Liver (tissue), 9 donors: ENCODE measurements around the gene RPP25L. TPM values are rescaled to one million over a fixed set of nuclear protein-coding genes. Genes with fewer than 3 reads are reported as not detected.
A peak's percentile ranks its signal among the peaks of the same experiment; 100 is the strongest.

Experiments
- DNase-seq: peaks from one replicate; pipeline ENCODE4 v3.0.0-alpha.2; 2017; ENCODE audit warnings: low spot score
- H3K27ac ChIP-seq, 2 donors: one replicate each; pipeline ENCODE4 v1.7.0; 2013; ENCODE audit warnings: inconsistent platforms in 2 of 2, low read length in 2 of 2, control low read depth in 1 of 2, low read depth in 1 of 2, mild to moderate bottlenecking in 1 of 2
- H3K27me3 ChIP-seq, 4 donors: one replicate each; pipeline versions ENCODE4 v1.6.1 to v1.7.0; 2013; ENCODE audit warnings: low read length in 3 of 4, inconsistent platforms in 1 of 4, mild to moderate bottlenecking in 1 of 4, moderate library complexity in 1 of 4; ENCODE audit not compliant: control insufficient read depth in 4 of 4, insufficient read depth in 4 of 4
- H3K36me3 ChIP-seq, 4 donors: one replicate each; pipeline versions ENCODE4 v1.6.1 to v1.7.0; 2013; ENCODE audit warnings: low read length in 3 of 4, mild to moderate bottlenecking in 3 of 4, low read depth in 1 of 4, moderate library complexity in 1 of 4; ENCODE audit not compliant: control insufficient read depth in 4 of 4, insufficient read depth in 3 of 4
- H3K4me1 ChIP-seq, 4 donors: one replicate each; pipeline versions ENCODE4 v1.6.1 to v1.7.0; 2013; ENCODE audit warnings: low read length in 3 of 4, mild to moderate bottlenecking in 3 of 4, moderate library complexity in 1 of 4; ENCODE audit not compliant: control insufficient read depth in 4 of 4, insufficient read depth in 4 of 4
- H3K4me3 ChIP-seq, 3 donors: one replicate each; pipeline versions ENCODE4 v1.6.1 to v1.7.0; 2013; ENCODE audit warnings: low read length in 3 of 3, control low read depth in 1 of 3, low read depth in 1 of 3, mild to moderate bottlenecking in 1 of 3
- H3K9ac ChIP-seq, 2 donors: one replicate each; pipeline ENCODE4 v1.7.0; 2013; ENCODE audit warnings: low read length in 2 of 2, mild to moderate bottlenecking in 2 of 2, moderate library complexity in 2 of 2, control low read depth in 1 of 2, low read depth in 1 of 2
- H3K9me3 ChIP-seq, 4 donors: one replicate each; pipeline versions ENCODE4 v1.6.1 to v1.7.0; 2013; ENCODE audit warnings: low read length in 3 of 4; ENCODE audit not compliant: control insufficient read depth in 4 of 4
- ATF3 ChIP-seq: IDR thresholded peaks from 2 replicates; pipeline ENCODE4 v1.6.1; 2016; ENCODE audit warnings: antibody characterized with exemption
- EGR1 ChIP-seq, 2 donors: IDR thresholded peaks; 2 replicates each; pipeline ENCODE4 v1.6.1; 2016 to 2018; ENCODE audit warnings: antibody characterized with exemption in 2 of 2, low read depth in 2 of 2
- FOXA1 ChIP-seq: IDR thresholded peaks from 2 replicates; pipeline ENCODE4 v1.6.1; 2016; ENCODE audit warnings: antibody characterized with exemption
- FOXA2 ChIP-seq: IDR thresholded peaks from 2 replicates; pipeline ENCODE4 v1.6.1; 2016; ENCODE audit warnings: antibody characterized with exemption
- HNF4A ChIP-seq, 2 donors: conservative IDR thresholded peaks; 2 replicates each; pipeline ENCODE4 v1.6.1; 2016; ENCODE audit warnings: antibody characterized with exemption in 2 of 2, mild to moderate bottlenecking in 2 of 2
- HNF4G ChIP-seq: IDR thresholded peaks from 2 replicates; pipeline ENCODE4 v1.6.1; 2016; ENCODE audit warnings: antibody characterized with exemption
- JUND ChIP-seq, 2 donors: IDR thresholded peaks; 2 replicates each; pipeline ENCODE4 v1.6.1; 2016; ENCODE audit warnings: antibody characterized with exemption in 2 of 2
- RAD21 ChIP-seq, 2 donors: IDR thresholded peaks; 2 replicates each; pipeline ENCODE4 v1.6.1; 2016; ENCODE audit warnings: antibody characterized with exemption in 2 of 2, mild to moderate bottlenecking in 2 of 2
- RXRA ChIP-seq, 2 donors: IDR thresholded peaks; 2 replicates each; pipeline ENCODE4 v1.6.1; 2017 to 2018; ENCODE audit warnings: antibody characterized with exemption in 2 of 2, mild to moderate bottlenecking in 1 of 2
- SP1 ChIP-seq: IDR thresholded peaks from 2 replicates; pipeline ENCODE4 v1.6.1; 2018; ENCODE audit warnings: antibody characterized with exemption, mild to moderate bottlenecking
- TAF1 ChIP-seq: conservative IDR thresholded peaks from 2 replicates; pipeline ENCODE4 v1.6.1; 2016; ENCODE audit warnings: antibody characterized with exemption, mild to moderate bottlenecking
- YY1 ChIP-seq: IDR thresholded peaks from 2 replicates; pipeline ENCODE4 v1.6.1; 2016; ENCODE audit warnings: antibody characterized with exemption, mild to moderate bottlenecking
- WGBS: extraction: QIAGEN DNeasy Blood & Tissue Kit; methylation state at CpG from one replicate; pipeline ENCODE4 v1.1.7; 2013; 5-methylcytosine and 5-hydroxymethylcytosine counted together
- polyA plus RNA-seq, 2 donors: library from polyadenylated mRNA; stranded (reverse) in 1 of 2; unstranded in 1 of 2; fragments of 200-250 nt in 1 of 2; fragments of >200 nt in 1 of 2; fragmentation: Nextera tagmentation in 1 of 2; extraction: Ambion mirVana in 1 of 2; gene quantifications; one replicate each; pipeline versions ENCODE4 v1.2.1 to v1.2.3, GENCODE V29; 2013 to 2015
- total RNA-seq, 2 donors: library from RNA; depleted of rRNA; stranded (reverse); fragments of >200 nt; gene quantifications; one replicate each; pipeline ENCODE4 v1.2.3, GENCODE V29; 2014
- TF ChIP-seq, protein P1 (sequence below): IDR thresholded peaks from 2 replicates; pipeline ENCODE4 v1.6.1; 2016; ENCODE audit warnings: antibody characterized with exemption
- TF ChIP-seq, protein P2 (sequence below): fragments of 150-350 bp; IDR thresholded peaks from 2 replicates; pipeline ENCODE4 v1.5.1; 2017; ENCODE audit warnings: improper control_type of control experiment, low read depth, low read length; ENCODE audit not compliant: missing input control
- TF ChIP-seq, protein P3 (sequence below): IDR thresholded peaks from 2 replicates; pipeline ENCODE4 v1.6.1; 2016; ENCODE audit warnings: antibody characterized with exemption, mild to moderate bottlenecking
- TF ChIP-seq, protein P4 (sequence below): IDR thresholded peaks from 2 replicates; pipeline ENCODE4 v1.6.1; 2016; ENCODE audit warnings: antibody characterized with exemption
- donor health status: healthy.
- donor health status: healthy.
- donor health status: healthy.
- donor health status: healthy.
- donor health status: healthy.

The RPP25L gene
- total and polyA plus RNA-seq, 4 donors = 18.6 to 33.4 (median 24.2) TPM

GRCh38 chr9:34652602-34653000 lies 40.7 kb upstream of the RPP25L start:
- no peaks in the 10 kb centered on the region for H3K27me3 ChIP-seq
- DNase-seq = no peak
- no peak overlapping the region for H3K4me3 ChIP-seq
- no peak overlapping the region for H3K9ac ChIP-seq
- H3K27ac ChIP-seq = peak overlapping the region; percentile 58 to 80
- no peaks in the 10 kb centered on the region for H3K9me3 ChIP-seq
- H3K36me3 ChIP-seq = peaks cover 0 to 15% (median 10%) of the 10 kb centered on the region in 4 donors
- 38% methylated on average over 5 of the region's 5 CpGs for WGBS
- H3K4me1 ChIP-seq = peaks cover 14 to 65% (median 59%) of the 10 kb centered on the region in 4 donors
- no peak for TF ChIP-seq HNF4A (conservative IDR thresholded peaks at IDR 0.05)
- TF ChIP-seq, protein P1, sequence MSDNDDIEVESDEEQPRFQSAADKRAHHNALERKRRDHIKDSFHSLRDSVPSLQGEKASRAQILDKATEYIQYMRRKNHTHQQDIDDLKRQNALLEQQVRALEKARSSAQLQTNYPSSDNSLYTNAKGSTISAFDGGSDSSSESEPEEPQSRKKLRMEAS = no peak
- TF ChIP-seq, protein P2, sequence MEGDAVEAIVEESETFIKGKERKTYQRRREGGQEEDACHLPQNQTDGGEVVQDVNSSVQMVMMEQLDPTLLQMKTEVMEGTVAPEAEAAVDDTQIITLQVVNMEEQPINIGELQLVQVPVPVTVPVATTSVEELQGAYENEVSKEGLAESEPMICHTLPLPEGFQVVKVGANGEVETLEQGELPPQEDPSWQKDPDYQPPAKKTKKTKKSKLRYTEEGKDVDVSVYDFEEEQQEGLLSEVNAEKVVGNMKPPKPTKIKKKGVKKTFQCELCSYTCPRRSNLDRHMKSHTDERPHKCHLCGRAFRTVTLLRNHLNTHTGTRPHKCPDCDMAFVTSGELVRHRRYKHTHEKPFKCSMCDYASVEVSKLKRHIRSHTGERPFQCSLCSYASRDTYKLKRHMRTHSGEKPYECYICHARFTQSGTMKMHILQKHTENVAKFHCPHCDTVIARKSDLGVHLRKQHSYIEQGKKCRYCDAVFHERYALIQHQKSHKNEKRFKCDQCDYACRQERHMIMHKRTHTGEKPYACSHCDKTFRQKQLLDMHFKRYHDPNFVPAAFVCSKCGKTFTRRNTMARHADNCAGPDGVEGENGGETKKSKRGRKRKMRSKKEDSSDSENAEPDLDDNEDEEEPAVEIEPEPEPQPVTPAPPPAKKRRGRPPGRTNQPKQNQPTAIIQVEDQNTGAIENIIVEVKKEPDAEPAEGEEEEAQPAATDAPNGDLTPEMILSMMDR = no peak
- TF ChIP-seq EGR1 (IDR thresholded peaks at IDR 0.05; ENCODE audit: low read depth in 2 of 2) = no peak
- TF ChIP-seq SP1 = no peak
- TF ChIP-seq FOXA2 = no peak
- no peak for TF ChIP-seq HNF4G
- TF ChIP-seq YY1 = no peak
- no peak for TF ChIP-seq JUND (IDR thresholded peaks at IDR 0.05)
- TF ChIP-seq TAF1 = no peak
- TF ChIP-seq FOXA1 = no peak
- no peak for TF ChIP-seq RXRA (IDR thresholded peaks at IDR 0.05)
- TF ChIP-seq, protein P3, sequence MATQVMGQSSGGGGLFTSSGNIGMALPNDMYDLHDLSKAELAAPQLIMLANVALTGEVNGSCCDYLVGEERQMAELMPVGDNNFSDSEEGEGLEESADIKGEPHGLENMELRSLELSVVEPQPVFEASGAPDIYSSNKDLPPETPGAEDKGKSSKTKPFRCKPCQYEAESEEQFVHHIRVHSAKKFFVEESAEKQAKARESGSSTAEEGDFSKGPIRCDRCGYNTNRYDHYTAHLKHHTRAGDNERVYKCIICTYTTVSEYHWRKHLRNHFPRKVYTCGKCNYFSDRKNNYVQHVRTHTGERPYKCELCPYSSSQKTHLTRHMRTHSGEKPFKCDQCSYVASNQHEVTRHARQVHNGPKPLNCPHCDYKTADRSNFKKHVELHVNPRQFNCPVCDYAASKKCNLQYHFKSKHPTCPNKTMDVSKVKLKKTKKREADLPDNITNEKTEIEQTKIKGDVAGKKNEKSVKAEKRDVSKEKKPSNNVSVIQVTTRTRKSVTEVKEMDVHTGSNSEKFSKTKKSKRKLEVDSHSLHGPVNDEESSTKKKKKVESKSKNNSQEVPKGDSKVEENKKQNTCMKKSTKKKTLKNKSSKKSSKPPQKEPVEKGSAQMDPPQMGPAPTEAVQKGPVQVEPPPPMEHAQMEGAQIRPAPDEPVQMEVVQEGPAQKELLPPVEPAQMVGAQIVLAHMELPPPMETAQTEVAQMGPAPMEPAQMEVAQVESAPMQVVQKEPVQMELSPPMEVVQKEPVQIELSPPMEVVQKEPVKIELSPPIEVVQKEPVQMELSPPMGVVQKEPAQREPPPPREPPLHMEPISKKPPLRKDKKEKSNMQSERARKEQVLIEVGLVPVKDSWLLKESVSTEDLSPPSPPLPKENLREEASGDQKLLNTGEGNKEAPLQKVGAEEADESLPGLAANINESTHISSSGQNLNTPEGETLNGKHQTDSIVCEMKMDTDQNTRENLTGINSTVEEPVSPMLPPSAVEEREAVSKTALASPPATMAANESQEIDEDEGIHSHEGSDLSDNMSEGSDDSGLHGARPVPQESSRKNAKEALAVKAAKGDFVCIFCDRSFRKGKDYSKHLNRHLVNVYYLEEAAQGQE = no peak
- no peak for TF ChIP-seq RAD21 (IDR thresholded peaks at IDR 0.05)

GRCh38 chr9:34651876-34652601 lies 40.1 kb upstream of the RPP25L start, which contains the start of gene IL11RA:
Gene IL11RA (plus strand): TSS chr9:34652185. CDS start chr9:34655218, 3,033 bp downstream.
- peak; percentile 81 for DNase-seq
- WGBS = 6% methylated on average over 24 of the region's 24 CpGs
- Histone ChIP-seq H3K9me3 (no peaks in the 10 kb centered on the region), H3K9ac (peak within 1 kb of the TSS; percentile 56 to 87), H3K4me1 (peaks cover 14 to 71% (median 64%) of the 10 kb centered on the region in 4 donors), H3K4me3 (peak within 1 kb of the TSS; percentile 30 to 70 (median 50)), H3K27me3 (no peaks in the 10 kb centered on the region), H3K36me3 (peaks cover 0 to 15% (median 10%) of the 10 kb centered on the region in 4 donors), H3K27ac (peak within 1 kb of the TSS; percentile 58 to 80)
- TF ChIP-seq TAF1 (no peak), RXRA (IDR thresholded peaks at IDR 0.05) (peak; percentile 57 to 68), ATF3 (no peak), FOXA1 (peak; percentile 28), SP1 (peak; percentile 84), RAD21 (IDR thresholded peaks at IDR 0.05) (peak in 1 of 2 donors; percentile 36), EGR1 (IDR thresholded peaks at IDR 0.05; ENCODE audit: low read depth in 2 of 2) (peak; percentile 81 to 92), HNF4G (peak; percentile 86)
- TF ChIP-seq, protein P4, sequence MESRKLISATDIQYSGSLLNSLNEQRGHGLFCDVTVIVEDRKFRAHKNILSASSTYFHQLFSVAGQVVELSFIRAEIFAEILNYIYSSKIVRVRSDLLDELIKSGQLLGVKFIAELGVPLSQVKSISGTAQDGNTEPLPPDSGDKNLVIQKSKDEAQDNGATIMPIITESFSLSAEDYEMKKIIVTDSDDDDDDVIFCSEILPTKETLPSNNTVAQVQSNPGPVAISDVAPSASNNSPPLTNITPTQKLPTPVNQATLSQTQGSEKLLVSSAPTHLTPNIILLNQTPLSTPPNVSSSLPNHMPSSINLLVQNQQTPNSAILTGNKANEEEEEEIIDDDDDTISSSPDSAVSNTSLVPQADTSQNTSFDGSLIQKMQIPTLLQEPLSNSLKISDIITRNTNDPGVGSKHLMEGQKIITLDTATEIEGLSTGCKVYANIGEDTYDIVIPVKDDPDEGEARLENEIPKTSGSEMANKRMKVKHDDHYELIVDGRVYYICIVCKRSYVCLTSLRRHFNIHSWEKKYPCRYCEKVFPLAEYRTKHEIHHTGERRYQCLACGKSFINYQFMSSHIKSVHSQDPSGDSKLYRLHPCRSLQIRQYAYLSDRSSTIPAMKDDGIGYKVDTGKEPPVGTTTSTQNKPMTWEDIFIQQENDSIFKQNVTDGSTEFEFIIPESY = no peak
- TF ChIP-seq, protein P1 = no peak
- TF ChIP-seq, protein P3 = peak; percentile 61
